Stimulated activated CD8-positive, alpha-beta memory T cell treated with anti-CD3 and anti-CD28 coated beads, Interleukin-4, amount 100 ng/mL, for 4 hours (primary cell): ENCODE measurements around the gene CMPK1.

Experiments used
- DNase-seq, 2 donors: peaks; one replicate each; pipeline ENCODE4 v3.0.0-alpha.2; 2020; ENCODE audit warnings: low read depth in 2 of 2, low spot score in 1 of 2

Gene CMPK1

GRCh38 chr1:47393141-47393540 is 59.6 kb downstream of the CMPK1 start:
- DNase-seq = no peak

DNA sequence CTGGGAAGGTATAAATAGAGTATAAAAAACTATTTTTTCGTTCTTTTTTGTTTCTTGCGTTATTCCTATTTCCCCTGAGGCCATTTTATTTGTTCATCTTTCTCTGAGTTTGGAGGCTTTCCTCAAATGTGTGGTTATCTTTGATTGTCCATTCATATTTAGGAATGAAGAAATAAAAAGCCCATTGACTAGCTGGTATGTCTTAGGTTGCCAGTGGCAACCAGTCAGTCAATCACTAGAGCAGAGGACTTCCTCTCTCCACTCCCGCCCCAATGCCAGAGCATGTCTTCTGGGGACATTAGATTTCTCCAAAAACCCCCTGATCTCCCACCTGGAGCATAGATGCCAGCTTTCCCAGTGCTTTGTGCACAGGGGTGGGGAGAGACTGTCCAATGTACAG is 61.8 kb downstream of the CMPK1 start:
- DNase-seq = no peak

DNA sequence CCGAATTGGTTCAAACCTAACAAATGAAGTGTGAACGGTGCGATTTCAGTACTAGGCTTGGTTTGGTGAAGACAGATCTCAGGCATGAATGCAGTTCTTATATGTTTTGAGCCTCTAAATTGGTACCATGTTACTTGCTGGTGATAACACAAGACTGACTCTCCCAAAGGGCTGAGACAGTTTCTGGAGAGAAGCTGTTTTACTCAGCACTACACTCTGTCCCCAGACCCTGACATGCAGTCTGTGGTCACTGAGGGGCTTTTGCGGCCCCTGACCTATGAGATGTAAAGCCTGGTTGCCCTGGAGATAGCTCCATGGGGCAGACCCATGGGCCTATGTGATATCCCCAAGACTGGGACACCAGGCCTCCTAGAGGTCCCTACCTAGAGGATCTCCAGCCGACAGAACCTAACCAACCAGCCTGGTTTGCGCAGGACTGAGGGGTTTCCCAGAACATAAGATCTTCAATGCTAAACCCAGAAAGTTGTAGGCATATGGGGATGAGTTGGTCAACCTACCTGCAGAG is 63.1 kb downstream of the CMPK1 start:
- DNase-seq = no peak

DNA sequence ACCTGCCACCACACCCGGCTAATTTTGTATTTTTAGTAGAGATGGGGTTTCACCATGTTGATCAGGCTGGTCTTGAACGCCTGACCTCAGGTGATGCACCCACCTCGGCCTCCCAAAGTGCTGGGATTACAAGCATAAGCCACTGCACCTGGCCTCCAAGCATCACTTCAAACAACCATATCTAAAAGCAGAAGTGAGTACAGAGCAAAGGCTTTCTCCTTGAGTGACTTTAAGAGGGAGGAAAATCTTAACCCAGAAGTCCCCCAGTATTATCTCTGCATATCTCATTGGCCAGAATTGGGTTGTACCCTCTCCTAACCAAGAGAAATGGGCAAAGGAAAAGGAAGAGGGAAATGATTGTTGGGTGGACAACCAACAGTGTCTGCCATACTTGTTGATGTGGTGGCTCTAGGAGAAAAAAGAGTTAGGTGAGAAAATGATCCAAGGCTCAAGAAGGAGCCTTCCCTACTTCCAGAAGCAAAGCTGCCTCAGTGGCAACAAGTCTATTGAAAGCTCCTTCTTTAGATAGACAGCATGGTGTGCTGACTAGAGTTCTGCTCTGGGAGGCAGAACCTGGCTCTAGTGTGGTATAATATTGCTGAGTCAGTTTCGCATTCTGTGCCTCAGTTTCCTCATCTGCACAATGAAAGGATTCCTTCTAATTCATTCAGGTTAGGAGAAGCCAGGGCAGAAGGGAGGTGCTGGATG is 65.7 kb downstream of the CMPK1 start:
- no peak for DNase-seq

DNA sequence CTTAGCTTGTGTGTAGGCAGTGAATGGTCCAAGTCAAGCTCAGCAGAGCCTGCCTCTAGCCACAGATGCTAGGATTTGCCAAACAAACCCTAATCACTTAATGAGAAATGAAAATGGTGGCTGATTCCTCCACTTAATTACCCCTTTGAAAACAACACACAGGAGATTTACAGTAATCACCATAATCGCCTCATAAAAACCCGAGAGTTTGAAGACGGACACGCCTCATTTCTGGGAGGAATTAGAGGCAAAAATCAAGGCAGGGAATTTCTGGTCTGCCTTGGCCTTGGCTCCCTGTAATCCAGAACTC is 66.2 kb downstream of the CMPK1 start:
- no peak for DNase-seq

- DNase-seq = no peak
Measured at GRCh38 chr1:47401761-47402160, 68.2 kb downstream of the CMPK1 start.

GRCh38 chr1:47402591-47402990 is 69.0 kb downstream of the CMPK1 start:
- no peak for DNase-seq

DNA sequence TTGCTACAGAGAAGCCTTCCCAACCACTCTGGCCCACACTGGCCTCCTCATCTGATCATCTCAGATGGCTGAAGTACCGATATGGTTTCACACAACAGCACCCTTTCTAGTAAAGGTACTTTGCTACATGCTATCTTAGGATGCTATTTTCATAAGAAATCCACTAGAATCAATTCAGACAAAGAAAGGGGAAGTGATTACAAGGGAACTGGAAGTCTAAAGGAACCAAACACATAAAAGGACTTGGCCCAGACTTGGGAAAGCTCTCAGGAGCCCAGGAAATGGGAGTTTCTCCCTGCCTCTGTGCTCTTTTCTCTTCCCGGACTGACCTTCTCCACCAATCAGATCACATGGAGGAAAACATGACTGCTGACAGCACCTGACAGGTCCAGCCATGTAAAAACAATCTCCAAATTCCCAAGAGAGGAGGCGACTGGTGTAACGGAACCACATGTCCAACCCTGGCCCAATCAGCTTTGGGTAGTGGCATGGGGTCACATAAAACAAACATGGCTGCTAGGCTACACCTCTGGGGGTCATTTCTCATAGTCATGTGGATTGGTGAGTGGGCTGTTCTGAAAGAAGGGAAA is 69.8 kb downstream of the CMPK1 start:
- no peak for DNase-seq

- no peak for DNase-seq
Measured at GRCh38 chr1:47405697-47406096, 72.1 kb downstream of the CMPK1 start.

- DNase-seq = no peak
Measured at GRCh38 chr1:47406966-47407365, 73.4 kb downstream of the CMPK1 start.

- no peak for DNase-seq
Measured at GRCh38 chr1:47407481-47407880, 73.9 kb downstream of the CMPK1 start.

DNA sequence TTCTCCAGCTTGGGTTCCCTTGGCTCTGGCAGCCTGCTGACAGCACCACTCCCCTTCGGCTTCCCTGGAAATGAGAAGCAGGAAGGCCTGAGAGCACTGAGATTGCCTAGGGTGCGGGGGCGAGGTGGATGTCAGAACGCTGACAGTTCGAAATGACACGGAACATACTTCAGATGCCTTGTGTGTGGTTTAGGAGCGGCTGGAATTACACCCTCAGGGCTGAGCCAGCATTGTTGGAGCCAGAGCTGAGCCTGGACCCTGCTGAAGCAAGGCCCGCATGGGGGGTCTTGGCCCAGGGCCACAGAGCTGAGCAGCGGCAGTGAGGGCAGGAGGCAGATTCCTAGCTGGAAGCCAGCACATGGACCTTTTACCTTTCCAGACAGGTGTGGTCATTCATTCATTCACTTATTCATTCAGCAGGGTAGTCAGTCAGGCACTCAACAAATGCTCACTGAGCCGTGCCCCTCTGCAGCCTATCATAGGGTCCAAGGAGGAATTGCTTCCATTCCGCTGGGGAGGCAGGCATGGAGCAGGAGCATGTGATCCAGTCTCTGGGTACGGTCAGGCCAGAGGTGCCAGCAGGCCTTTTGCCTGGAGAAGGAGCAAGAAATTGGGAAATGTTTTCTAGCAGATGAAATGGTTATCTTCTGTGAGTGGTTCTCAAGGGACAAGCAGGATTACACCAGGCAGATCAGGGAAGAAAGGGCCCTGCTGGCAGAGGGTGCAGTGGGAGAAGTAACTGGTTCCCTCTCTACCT is 75.9 kb downstream of the CMPK1 start:
- no peak for DNase-seq

DNA sequence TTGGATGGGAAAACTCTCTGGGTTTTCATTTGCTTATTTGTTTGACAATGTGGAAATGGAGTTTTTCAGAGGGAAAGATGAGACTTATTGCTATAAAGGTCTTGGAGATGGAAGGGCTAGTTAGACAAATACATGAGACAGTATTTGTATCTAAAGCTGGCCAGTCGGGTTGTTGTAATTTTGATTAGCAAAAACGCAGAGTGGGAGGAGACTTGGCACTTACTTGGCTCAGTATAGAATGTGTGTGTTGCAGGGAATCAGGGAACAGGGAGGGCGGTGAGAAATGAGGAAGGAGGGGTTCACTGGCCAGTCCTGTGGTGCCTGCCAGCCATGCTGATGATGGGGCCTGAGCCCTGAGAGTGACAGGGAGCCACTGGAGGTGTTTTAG is 76.5 kb downstream of the CMPK1 start:
- no peak for DNase-seq

GRCh38 chr1:47411436-47411835 is 77.8 kb downstream of the CMPK1 start:
- no peak for DNase-seq

- DNase-seq = no peak
Measured at GRCh38 chr1:47412437-47412836, 78.8 kb downstream of the CMPK1 start.

DNA sequence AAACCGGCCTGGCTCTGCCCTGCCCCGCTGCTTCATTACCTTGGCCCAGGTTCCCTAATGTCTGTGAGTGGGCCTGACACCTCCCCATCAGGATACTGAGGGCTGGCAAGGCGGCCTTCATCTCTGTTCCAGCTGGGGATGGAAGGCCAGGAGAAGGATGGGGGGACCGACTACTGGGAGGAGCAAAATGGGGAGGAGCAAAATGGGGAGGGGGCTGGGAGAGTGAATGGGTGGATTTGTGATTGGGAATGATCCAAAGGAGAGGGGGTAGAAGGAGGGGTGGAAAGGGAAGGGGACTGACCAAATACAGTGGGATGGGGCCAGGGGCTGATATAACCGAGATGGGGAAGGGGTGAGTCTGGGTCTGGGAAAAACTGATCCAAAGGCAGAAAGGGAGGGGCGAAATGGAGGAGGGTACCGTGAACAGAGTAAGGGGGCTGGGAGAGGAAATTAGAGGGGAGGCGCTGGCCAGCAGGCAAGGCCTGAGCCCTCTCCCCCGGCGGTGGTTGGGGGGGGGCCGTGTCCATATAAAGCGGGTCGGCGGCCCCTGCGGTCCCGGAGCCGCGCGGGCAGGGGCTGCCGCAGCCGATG is 82.2 kb downstream of the CMPK1 start, which contains the start of gene FOXE3:
TSS of gene FOXE3 (plus strand) at position 558 of the 591 bp plus-strand sequence. CDS start at position 589, 31 bp downstream.
- DNase-seq = no peak

GRCh38 chr1:47416319-47417169 is 83.0 kb downstream of the CMPK1 start:
- no peak for DNase-seq

DNA sequence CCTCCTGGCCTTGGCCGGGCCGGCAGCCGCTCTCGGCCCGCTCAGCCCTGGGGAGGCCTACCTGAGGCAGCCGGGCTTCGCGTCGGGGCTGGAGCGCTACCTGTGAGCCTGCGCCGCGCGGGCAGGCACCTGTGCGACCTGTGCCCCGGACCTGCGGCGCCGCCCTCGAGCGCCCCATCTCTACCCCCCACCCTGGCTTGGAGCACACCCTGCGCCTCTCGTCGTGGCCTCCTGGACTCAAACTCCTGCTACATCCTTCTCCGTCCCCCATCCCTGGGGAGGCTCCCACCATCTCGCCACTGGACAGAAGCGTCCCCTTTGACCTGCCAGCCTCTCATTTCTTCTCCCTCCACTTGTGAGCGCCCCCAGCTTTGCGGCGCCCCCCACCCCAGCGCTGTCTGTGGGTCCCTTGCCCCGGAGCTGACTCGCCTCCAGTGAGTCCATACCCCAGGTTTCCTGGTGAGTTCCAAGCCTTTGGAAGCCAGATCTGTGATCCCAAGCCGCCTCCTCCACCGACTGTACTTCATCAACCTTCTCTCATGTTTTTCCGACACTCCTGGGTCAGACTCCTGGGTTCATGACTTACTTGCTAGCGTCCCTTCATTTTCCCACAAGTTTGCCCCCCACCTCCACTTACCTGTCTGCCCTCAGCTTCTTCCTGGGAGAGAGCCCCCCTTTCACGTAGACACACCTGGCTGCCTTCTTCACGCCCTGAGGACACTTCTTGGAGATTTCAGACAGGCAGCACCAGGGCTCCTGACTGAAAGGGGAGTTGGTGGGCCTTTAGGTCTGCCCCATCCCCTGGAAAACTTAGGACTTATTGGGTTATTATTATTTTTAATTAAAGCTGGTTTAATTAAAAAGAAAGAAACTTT is 83.8 kb downstream of the CMPK1 start:
- DNase-seq = no peak

- DNase-seq = no peak
Measured at GRCh38 chr1:47418122-47418521, 84.5 kb downstream of the CMPK1 start.
